ENCODE results near the gene URB1.

GRCh38 chr21:32393677-32394001 is 827 bp upstream of the URB1 start:
- TF ChIP-seq, protein P1, sequence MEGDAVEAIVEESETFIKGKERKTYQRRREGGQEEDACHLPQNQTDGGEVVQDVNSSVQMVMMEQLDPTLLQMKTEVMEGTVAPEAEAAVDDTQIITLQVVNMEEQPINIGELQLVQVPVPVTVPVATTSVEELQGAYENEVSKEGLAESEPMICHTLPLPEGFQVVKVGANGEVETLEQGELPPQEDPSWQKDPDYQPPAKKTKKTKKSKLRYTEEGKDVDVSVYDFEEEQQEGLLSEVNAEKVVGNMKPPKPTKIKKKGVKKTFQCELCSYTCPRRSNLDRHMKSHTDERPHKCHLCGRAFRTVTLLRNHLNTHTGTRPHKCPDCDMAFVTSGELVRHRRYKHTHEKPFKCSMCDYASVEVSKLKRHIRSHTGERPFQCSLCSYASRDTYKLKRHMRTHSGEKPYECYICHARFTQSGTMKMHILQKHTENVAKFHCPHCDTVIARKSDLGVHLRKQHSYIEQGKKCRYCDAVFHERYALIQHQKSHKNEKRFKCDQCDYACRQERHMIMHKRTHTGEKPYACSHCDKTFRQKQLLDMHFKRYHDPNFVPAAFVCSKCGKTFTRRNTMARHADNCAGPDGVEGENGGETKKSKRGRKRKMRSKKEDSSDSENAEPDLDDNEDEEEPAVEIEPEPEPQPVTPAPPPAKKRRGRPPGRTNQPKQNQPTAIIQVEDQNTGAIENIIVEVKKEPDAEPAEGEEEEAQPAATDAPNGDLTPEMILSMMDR (IDR thresholded peaks at IDR 0.05), result no peak
- TF ChIP-seq POLR2A (IDR thresholded peaks at IDR 0.05) (no peak), POLR2AphosphoS5 (IDR thresholded peaks at IDR 0.05) (no peak)
